ENCODE measurements around the gene PSMC1.

PSMC1 gene

DNA sequence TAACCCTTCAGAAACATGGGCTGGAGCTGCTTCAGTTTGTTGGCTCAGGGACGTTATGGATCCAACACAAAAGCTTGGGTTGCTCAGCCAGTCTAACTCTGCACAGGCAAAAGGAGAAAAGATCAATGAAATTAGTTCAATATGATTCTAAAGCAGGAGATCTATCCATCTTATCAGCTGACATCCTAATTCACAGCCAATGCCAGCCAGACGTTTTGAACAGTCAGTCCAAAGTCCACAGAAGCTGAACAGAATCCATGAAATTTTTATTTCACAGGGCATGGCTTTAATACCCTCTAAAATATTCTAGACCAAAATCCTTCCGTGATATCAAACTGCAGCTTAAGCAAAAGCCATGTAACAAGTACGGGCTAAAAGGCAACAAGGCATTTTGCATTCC, 61.7 kb downstream of the PSMC1 start:
- no peak for DNase-seq (ENCODE audit: low read depth)
- no peak overlapping the region for H3K4me3 ChIP-seq (ENCODE audit: low read length)
- TF ChIP-seq, protein P1, sequence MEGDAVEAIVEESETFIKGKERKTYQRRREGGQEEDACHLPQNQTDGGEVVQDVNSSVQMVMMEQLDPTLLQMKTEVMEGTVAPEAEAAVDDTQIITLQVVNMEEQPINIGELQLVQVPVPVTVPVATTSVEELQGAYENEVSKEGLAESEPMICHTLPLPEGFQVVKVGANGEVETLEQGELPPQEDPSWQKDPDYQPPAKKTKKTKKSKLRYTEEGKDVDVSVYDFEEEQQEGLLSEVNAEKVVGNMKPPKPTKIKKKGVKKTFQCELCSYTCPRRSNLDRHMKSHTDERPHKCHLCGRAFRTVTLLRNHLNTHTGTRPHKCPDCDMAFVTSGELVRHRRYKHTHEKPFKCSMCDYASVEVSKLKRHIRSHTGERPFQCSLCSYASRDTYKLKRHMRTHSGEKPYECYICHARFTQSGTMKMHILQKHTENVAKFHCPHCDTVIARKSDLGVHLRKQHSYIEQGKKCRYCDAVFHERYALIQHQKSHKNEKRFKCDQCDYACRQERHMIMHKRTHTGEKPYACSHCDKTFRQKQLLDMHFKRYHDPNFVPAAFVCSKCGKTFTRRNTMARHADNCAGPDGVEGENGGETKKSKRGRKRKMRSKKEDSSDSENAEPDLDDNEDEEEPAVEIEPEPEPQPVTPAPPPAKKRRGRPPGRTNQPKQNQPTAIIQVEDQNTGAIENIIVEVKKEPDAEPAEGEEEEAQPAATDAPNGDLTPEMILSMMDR (IDR thresholded peaks at IDR 0.05; ENCODE audit: insufficient read depth, low read depth, low read length, missing control alignments): no peak

DNA sequence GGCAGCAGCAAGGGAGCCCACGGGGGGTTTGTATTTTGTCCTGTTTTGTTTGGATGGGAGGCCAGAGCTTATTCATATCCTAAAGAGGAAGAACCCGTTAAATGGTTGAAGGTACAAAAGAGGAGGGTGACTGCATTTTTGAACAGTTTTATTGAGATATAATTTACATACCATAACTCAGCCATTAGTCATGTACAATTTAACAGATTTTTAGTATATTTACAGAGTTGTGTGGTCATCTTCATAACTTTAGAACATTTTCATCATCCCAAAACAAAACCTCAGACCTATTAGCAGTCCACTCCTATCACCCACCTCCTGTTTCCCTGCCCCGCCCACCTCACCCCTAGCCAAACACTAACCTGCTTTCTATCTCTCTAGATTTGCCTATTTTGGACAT, 62.8 kb downstream of the PSMC1 start:
- H3K4me3 ChIP-seq (ENCODE audit: low read length): no peak overlapping the region
- TF ChIP-seq, protein P1 (IDR thresholded peaks at IDR 0.05; ENCODE audit: insufficient read depth, low read depth, low read length, missing control alignments): no peak
- no peak for DNase-seq (ENCODE audit: low read depth)

- TF ChIP-seq, protein P1 (IDR thresholded peaks at IDR 0.05; ENCODE audit: insufficient read depth, low read depth, low read length, missing control alignments): no peak
- no peak overlapping the region for H3K4me3 ChIP-seq (ENCODE audit: low read length)
- no peak for DNase-seq (ENCODE audit: low read depth)
Observed at GRCh38 chr14:90319634-90320541, 63.5 kb downstream of the PSMC1 start.

DNA sequence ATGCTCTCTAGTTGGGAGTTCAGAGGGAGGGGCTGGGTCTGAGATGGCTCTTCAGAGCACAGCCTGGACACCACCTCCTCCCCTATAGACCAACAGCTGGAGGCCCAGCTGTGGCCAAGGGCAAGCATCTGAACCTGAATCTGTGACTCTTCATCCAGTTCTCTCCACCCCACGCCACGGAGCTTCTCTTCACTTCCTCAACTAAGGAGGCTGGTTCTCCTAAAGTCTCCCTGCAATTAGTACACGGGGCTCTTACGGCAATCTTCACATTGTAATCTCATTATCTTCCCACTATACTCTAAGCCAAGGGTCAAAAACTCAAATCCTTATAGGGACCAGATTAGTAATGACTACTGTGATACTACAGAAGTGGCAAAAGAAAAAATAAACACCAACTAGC, 65.5 kb downstream of the PSMC1 start:
- no peak for DNase-seq (ENCODE audit: low read depth)
- no peak overlapping the region for H3K4me3 ChIP-seq (ENCODE audit: low read length)
- TF ChIP-seq, protein P1 (IDR thresholded peaks at IDR 0.05; ENCODE audit: insufficient read depth, low read depth, low read length, missing control alignments): no peak
